Measurements from ENCODE around the gene CD207. TPM values are rescaled to one million over a fixed set of nuclear protein-coding genes. Genes with fewer than 3 reads are reported as not detected.

The CD207 gene
- total RNA-seq, 2 donors from 2014 or later: 0.21 TPM; not detected in 1

GRCh38 chr2:70868970-70869369 lies 33.4 kb upstream of the CD207 start:
- no peak overlapping the region for H3K4me3 ChIP-seq
- no peaks in the 10 kb centered on the region for H3K9me3 ChIP-seq
- H3K4me1 ChIP-seq: no peaks in the 10 kb centered on the region
- no peak overlapping the region for H3K9ac ChIP-seq (ENCODE audit: low read depth in 2 of 2, low read length in 2 of 2)
- TF ChIP-seq CTCF (IDR thresholded peaks at IDR 0.05): no peak
- DNase-seq: no peak
- no peaks in the 10 kb centered on the region for H3K36me3 ChIP-seq
- H3K27ac ChIP-seq: no peak overlapping the region
- H3K27me3 ChIP-seq: peaks cover 8% of the 10 kb centered on the region
- intact Hi-C loops (cut with DNase I): no loop called here

- intact Hi-C loops (cut with DNase I): loop anchor here (2.0 kb wide), 1 partner anchor 87 kb away; no protein-coding TSS in a partner anchor
- no peaks in the 10 kb centered on the region for H3K9me3 ChIP-seq
- no peak overlapping the region for H3K4me3 ChIP-seq
- DNase-seq: peak; percentile 74
- H3K27ac ChIP-seq: no peak overlapping the region
- no peak overlapping the region for H3K9ac ChIP-seq (ENCODE audit: low read depth in 2 of 2, low read length in 2 of 2)
- peak; percentile 97 for TF ChIP-seq CTCF (IDR thresholded peaks at IDR 0.05)
- H3K27me3 ChIP-seq: peaks cover 10% of the 10 kb centered on the region
- H3K36me3 ChIP-seq: no peaks in the 10 kb centered on the region
- no peaks in the 10 kb centered on the region for H3K4me1 ChIP-seq
These were observed 26.4 kb upstream of the CD207 start for GRCh38 chr2:70861777-70862625.

GRCh38 chr2:70855667-70856066 lies 20.1 kb upstream of the CD207 start:
- no peaks in the 10 kb centered on the region for H3K36me3 ChIP-seq
- no peak for DNase-seq
- peaks cover 4% of the 10 kb centered on the region for H3K27me3 ChIP-seq
- no peak for TF ChIP-seq CTCF (IDR thresholded peaks at IDR 0.05)
- H3K9me3 ChIP-seq: no peaks in the 10 kb centered on the region
- no peaks in the 10 kb centered on the region for H3K4me1 ChIP-seq
- intact Hi-C loops (cut with DNase I): no loop called here
- H3K9ac ChIP-seq (ENCODE audit: low read depth in 2 of 2, low read length in 2 of 2): no peak overlapping the region
- H3K27ac ChIP-seq: no peak overlapping the region
- no peak overlapping the region for H3K4me3 ChIP-seq

GRCh38 chr2:70854411-70854810 lies 18.8 kb upstream of the CD207 start:
- DNase-seq: no peak
- intact Hi-C loops (cut with DNase I): no loop called here
- H3K4me1 ChIP-seq: no peaks in the 10 kb centered on the region

GRCh38 chr2:70852824-70853223 lies 17.2 kb upstream of the CD207 start:
- no peak overlapping the region for H3K9ac ChIP-seq (ENCODE audit: low read depth in 2 of 2, low read length in 2 of 2)
- intact Hi-C loops (cut with DNase I): no loop called here
- H3K27ac ChIP-seq: no peak overlapping the region
- H3K4me3 ChIP-seq: no peak overlapping the region
- no peaks in the 10 kb centered on the region for H3K27me3 ChIP-seq
- TF ChIP-seq CTCF (IDR thresholded peaks at IDR 0.05): no peak
- no peaks in the 10 kb centered on the region for H3K4me1 ChIP-seq
- DNase-seq: no peak
- no peaks in the 10 kb centered on the region for H3K36me3 ChIP-seq
- H3K9me3 ChIP-seq: no peaks in the 10 kb centered on the region

More at GRCh38 chr2:70854411-70854810, 18.8 kb upstream of the CD207 start:
- TF ChIP-seq CTCF (IDR thresholded peaks at IDR 0.05): no peak
- Histone ChIP-seq H3K4me3 (no peak overlapping the region), H3K9ac (ENCODE audit: low read depth in 2 of 2, low read length in 2 of 2) (no peak overlapping the region), H3K9me3 (no peaks in the 10 kb centered on the region), H3K36me3 (no peaks in the 10 kb centered on the region), H3K27ac (no peak overlapping the region), H3K27me3 (no peaks in the 10 kb centered on the region)

Measured in colonic mucosa (tissue), 4 donors.